Frontal cortex (tissue), 4 donors: ENCODE data around the gene RPL13. TPM values are rescaled to one million over a fixed set of nuclear protein-coding genes. Genes with fewer than 3 reads are reported as not detected.

Experiments used
- DNase-seq, 2 donors: peaks; one replicate each; pipeline ENCODE4 v3.0.0; 2012; ENCODE audit warnings: low spot score in 2 of 2
- FAIRE-seq: peaks from 2 replicates; lab custom pipeline; 2012; peaks lifted over from hg19 to GRCh38; lab: Jason Lieb, UNC
- total RNA-seq: library from RNA; depleted of rRNA; stranded (reverse); fragments of >200 nt; gene quantifications from one replicate; pipeline ENCODE4 v1.2.3, GENCODE V29; 2014
- donor health status: control.
- donor health status: control.
- donor health status: control.

Gene RPL13
- total RNA-seq, 1 donor from 2014 or later = 1,545 TPM

- DNase-seq (no peak), FAIRE-seq (no peak)
Observed at GRCh38 chr16:89544113-89544512, 16.4 kb upstream of the RPL13 start.

- FAIRE-seq = no peak
- DNase-seq = no peak
Observed at GRCh38 chr16:89544713-89545043, 15.8 kb upstream of the RPL13 start.

- FAIRE-seq = no peak
- DNase-seq = no peak
Observed at GRCh38 chr16:89545044-89545830, 15.2 kb upstream of the RPL13 start.

DNA sequence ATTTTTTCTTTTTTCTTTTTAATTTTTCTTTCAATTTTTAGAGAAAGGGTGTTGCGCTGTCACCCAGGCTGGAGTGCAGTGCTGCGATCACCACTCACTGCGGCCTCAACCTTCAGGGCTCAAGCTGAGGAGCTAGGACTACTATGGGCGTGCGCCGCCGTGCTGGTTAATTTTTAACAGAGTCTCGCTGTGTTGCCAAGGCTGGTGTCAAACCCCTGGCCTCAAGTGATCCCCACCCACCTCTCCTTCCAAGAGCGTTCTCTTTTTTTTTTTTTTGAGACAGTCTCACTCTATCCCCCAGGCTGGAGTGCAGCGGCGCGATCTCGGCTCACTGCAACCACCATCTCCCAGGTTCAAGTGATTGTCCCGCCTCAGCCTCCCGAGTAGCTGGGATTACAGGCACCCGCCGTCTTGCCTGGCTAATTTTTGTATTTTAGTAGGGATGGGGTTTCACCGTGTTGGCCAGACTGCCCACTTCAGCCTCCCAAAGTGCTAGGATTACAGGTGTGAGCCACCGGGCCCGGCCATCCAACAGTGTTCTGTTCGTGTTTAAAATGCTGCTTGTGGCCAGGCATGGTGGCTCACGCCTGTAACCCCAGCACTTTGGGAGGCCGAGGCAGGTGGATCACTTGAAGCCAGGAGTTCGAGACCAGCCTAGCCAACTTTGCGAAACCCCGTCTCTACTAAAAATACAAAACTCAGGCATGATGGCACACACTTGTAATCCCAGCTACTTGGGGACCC is 14.5 kb upstream of the RPL13 start:
- DNase-seq (no peak), FAIRE-seq (no peak)

DNA sequence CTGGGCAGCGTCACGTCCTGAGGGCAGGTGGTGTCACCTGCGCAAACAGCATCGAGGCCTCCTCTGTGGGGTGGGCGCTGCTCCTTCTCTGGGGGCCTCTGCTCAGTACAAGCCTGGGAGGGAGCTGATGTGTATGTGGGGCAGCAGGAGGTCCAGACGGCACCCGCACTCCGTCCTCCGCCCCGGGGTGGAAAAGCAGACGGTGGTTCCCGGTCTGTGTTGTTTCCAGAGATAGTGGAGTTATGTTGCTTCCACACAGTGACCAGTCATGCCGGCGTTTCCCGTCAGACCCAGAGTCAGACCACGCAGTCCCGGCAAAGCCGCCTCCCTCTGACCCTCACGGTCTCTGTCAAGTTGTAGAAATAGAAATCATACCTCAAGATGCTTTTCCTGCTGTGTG is 13.7 kb upstream of the RPL13 start:
- no peak for FAIRE-seq
- no peak for DNase-seq

DNA sequence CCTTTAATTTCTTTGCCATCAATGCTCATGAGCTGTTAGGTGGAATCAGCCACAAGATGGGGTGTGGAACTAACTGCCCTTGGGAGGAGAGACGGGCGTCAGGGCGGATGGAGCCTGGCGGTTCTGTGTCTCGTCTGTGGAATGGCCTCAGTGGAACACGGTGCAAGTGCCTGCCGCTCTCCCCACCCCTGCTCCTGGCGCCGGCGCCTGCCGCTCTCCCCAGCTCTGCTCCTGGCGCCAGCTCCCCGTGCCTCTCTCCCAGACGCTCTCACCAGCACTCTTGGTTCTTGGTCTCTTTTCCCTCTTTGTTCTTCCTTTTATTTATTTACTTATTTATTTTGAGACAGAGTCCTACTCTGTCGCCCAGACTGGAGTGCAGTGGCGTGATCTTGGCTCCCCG is 13.2 kb upstream of the RPL13 start:
- no peak for FAIRE-seq

GRCh38 chr16:89547860-89548259 is 12.6 kb upstream of the RPL13 start:
- DNase-seq (no peak), FAIRE-seq (no peak)

More for the DNA sequence above, 13.2 kb upstream of the RPL13 start:
- DNase-seq = no peak

DNA sequence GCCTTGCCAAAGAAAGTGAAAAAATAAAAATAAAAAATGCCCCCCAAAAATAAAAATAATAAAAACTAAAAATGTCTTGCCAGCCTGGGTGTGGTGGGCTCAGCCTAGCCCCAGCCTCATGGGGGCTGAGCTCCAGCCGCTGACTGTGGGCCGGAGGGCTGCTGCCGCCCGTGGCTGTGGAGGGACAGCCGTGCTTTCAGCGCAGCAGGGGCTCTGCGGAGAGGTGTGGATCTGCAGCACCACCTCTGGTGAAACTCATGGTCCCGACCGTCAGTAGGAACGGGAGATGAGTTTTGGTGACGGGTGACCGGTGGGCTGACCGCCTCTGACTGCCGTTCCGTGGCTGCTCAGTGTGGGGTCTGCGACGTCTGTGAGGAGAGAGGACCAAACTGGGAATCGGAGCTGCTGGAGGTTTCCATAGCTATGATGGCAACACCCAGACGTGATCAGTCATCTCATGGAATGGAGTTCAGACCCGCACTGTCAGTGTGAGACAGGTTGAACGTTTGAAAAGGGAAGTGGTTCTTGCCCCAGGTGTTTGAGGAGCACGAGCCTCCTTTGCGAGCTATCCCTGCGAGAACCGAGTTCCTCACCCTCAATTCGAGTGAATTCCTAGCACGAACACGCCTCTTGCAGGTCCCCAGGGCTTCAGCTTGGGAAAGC is 12.0 kb upstream of the RPL13 start:
- FAIRE-seq = no peak
- DNase-seq = no peak

DNA sequence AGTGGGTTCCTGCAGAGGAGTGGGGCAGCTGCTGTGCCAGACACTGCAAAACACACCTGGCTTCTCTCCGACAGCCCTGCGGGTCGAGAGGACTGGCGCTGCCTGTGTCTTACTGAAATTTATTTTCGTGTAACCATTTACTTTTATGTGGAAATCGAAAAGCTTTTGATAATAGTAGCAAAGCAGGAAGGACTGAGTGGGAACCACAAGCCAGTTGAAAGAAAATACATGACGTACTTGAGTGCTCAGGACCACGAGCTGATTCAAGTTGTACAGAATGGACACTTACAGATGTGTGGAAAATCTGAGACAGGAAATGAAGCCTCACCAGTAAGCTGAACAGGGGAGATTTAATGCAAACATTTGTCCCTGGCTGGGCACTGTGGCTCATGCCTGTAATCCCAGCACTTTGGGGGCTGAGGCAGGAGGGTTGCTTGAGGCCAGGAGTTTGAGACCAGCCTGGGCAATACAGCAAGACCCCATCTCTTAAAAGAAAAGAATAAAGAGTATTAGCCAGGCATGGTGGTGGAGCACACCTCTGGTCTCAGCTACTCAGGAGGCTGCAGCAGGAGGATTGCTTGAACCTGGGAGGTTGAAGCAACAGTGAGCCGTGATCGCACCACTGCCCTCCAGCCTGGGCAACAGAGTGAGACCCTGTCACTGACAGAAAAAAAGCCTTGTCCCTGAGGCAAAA is 11.3 kb upstream of the RPL13 start:
- FAIRE-seq = no peak
- no peak for DNase-seq

GRCh38 chr16:89550421-89551007 is 10.0 kb upstream of the RPL13 start:
- FAIRE-seq (no peak), DNase-seq (no peak)

DNA sequence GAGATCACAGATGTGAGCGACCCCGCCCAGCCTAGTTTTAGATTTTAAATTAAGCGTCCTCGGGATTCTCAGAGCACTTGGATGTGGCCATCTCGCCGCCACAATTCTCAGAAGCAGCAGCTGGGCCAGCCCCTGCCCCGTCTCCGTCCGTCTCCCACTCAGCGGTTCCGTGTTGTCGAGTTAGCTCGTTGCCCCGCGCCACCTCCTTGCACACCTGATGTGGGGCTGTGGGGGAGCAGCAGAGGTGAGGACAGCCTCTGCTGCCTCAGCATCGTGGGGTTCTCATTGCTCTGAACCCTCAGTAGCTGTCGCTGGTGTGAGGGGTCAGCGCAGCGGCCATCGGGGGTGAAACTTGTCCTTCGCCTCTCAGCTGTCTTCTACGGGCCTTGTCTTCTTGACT is 8.2 kb upstream of the RPL13 start:
- FAIRE-seq (no peak), DNase-seq (no peak)

DNA sequence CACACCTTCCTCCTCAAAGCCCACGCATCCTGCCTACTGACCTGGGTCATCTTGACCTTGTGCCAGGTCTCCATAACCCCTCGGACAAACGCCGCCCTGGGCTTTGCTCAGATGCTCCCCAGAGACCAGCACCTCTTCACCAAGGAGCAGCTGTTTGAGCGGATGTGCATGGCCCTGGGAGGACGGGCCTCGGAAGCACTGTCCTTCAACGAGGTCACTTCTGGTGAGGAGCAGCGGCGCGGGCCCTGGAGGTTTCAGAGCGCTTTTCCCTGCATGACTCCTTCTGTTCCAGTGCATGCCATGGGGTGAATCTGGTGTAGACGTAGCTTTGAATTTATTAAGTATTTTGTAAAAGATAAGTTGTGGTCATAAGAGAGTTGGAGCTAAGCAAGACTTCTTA is 7.6 kb upstream of the RPL13 start:
- no peak for DNase-seq
- FAIRE-seq = no peak

DNA sequence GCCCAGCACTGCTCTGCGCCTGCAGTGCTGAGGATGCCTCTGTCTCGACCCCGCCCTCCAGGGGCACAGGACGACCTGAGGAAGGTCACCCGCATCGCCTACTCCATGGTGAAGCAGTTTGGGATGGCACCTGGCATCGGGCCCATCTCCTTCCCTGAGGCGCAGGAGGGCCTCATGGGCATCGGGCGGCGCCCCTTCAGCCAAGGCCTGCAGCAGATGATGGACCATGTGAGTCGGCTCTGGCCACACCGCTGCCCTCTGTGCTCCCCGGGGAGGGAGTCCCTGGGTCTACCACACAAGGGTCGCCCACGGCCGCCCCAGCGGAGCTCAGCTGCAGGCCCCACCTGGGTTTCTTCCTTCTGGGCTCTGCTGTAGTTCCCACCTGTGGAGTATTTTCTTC is 6.7 kb upstream of the RPL13 start:
- FAIRE-seq (no peak), DNase-seq (no peak)

DNA sequence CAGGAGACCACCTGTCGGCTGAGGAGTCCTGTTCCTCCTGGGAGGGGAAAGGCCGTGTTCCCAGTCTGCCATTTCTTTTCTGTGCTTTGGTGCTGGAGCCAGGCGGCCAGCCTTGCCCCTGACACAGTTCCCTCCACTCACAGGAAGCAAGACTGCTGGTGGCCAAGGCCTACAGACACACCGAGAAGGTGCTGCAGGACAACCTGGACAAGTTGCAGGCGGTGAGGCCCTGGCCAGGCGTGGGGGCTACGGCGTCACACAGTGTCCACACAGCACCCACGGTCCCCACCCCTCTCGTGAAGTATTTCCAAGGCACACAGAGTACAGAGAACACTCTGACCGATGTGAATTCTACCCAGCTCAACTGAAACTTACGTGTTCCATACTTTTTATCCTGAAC is 6.1 kb upstream of the RPL13 start:
- DNase-seq (no peak), FAIRE-seq (no peak)

- DNase-seq = no peak
- FAIRE-seq = no peak
Observed at GRCh38 chr16:89555265-89555664, 5.2 kb upstream of the RPL13 start.

GRCh38 chr16:89555780-89556179 is 4.7 kb upstream of the RPL13 start:
- FAIRE-seq = no peak
- no peak for DNase-seq

DNA sequence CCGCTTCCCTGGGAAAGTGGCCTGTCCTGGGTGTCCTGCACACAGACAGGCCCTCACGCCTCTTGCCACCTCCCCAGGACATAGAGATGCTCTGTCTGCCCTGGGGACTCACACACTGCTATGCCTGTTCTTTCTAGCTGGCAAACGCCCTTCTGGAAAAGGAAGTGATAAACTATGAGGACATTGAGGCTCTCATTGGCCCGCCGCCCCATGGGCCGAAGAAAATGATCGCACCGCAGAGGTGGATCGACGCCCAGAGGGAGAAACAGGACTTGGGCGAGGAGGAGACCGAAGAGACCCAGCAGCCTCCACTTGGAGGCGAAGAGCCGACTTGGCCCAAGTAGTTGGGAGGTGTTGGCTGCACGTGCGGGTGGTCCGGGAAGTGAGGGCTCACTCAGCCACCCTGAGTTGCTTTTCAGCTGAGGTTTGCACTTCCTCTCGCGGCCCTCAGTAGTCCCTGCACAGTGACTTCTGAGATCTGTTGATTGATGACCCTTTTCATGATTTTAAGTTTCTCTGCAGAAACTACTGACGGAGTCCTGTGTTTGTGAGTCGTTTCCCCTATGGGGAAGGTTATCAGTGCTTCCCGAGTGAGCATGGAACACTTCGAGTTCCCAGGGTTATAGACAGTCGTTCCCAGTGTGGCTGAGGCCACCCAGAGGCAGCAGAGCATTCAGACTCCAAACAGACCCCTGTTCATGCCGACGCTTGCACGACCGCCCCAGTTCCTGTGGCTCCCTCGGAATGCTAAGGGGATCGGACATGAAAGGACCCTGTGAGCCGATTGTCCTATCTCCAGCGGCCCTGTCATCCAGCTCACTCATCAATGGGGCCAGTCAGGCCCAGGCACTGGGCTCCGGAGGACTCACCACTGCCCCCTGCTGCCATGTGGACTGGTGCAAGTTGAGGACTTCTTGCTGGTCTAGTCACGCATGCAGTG is 3.5 kb upstream of the RPL13 start:
- FAIRE-seq (no peak), DNase-seq (peak; percentile 79 to 80)

- FAIRE-seq (no peak), DNase-seq (no peak)
Observed at GRCh38 chr16:89557690-89558490, 2.6 kb upstream of the RPL13 start.
